Endodermal cell (in vitro differentiated cells): ENCODE measurements around the gene RPRD2. TPM values are rescaled to one million over a fixed set of nuclear protein-coding genes. Genes with fewer than 3 reads are reported as not detected.

Source experiments
- DNase-seq: peaks from one replicate; pipeline ENCODE4 v3.0.0-alpha.2; 2017
- H3K27ac ChIP-seq: 2 replicates; pipeline ENCODE4 v1.5.1; 2013; ENCODE audit warnings: mild to moderate bottlenecking, low read depth, low read length, moderate library complexity
- H3K27me3 ChIP-seq: 2 replicates; pipeline ENCODE4 v1.6.1; 2013; ENCODE audit warnings: mild to moderate bottlenecking, low read length, moderate library complexity; ENCODE audit not compliant: insufficient read depth, control insufficient read depth, poor library complexity, severe bottlenecking
- H3K36me3 ChIP-seq: 2 replicates; pipeline ENCODE4 v1.7.0; 2013; ENCODE audit warnings: mild to moderate bottlenecking, low read length, moderate library complexity; ENCODE audit not compliant: control insufficient read depth, insufficient read depth
- H3K4me1 ChIP-seq: one replicate; pipeline ENCODE4 v1.7.0; 2013; ENCODE audit warnings: low read length; ENCODE audit not compliant: control insufficient read depth, insufficient read depth
- H3K4me3 ChIP-seq: 2 replicates; pipeline ENCODE4 v1.5.1; 2013; ENCODE audit warnings: mild to moderate bottlenecking, low read length, moderate library complexity
- H3K9ac ChIP-seq: 2 replicates; pipeline ENCODE4 v1.6.1; 2013; ENCODE audit warnings: mild to moderate bottlenecking, low read length, moderate library complexity; ENCODE audit not compliant: poor library complexity, severe bottlenecking; ENCODE audit errors: extremely low read depth
- H3K9me3 ChIP-seq: 2 replicates; pipeline ENCODE4 v1.6.1; 2013; ENCODE audit warnings: mild to moderate bottlenecking, low read length, moderate library complexity; ENCODE audit not compliant: control insufficient read depth
- H3K27ac Mint-ChIP-seq: 2 replicates; pipeline ENCODE4 v1.8.0; 2020; ENCODE audit warnings: mixed read lengths
- H3K27me3 Mint-ChIP-seq: 2 replicates; pipeline ENCODE4 v1.8.0; 2021; ENCODE audit warnings: mild to moderate bottlenecking, mixed read lengths; ENCODE audit not compliant: insufficient read depth
- H3K36me3 Mint-ChIP-seq: 2 replicates; pipeline ENCODE4 v1.8.0; 2020; ENCODE audit warnings: low read depth, mixed read lengths
- H3K4me1 Mint-ChIP-seq: 2 replicates; pipeline ENCODE4 v1.8.0; 2020; ENCODE audit warnings: mixed read lengths
- H3K4me3 Mint-ChIP-seq: 2 replicates; pipeline ENCODE4 v1.8.0; 2020; ENCODE audit warnings: mild to moderate bottlenecking, moderate library complexity, mixed read lengths
- H3K9me3 Mint-ChIP-seq: 2 replicates; pipeline ENCODE4 v1.8.0; 2020; ENCODE audit warnings: mild to moderate bottlenecking, mixed read lengths
- WGBS, 2 experiments: methylation state at CpG; one replicate each; pipeline versions ENCODE4 v1.1.5 to v1.1.7; 2013; ENCODE audit warnings: missing lambda C conversion rate in 2 of 2, mixed read lengths in 1 of 2; ENCODE audit not compliant: insufficient coverage in 1 of 2, insufficient read length in 1 of 2; 5-methylcytosine and 5-hydroxymethylcytosine counted together
- microRNA-seq: library from miRNA; unstranded; fragments of <30 nt; microRNA quantifications from one replicate; pipeline ENCODE4 v1.2.0, GENCODE V29; 2020; ENCODE audit warnings: borderline microRNAs expressed
- total RNA-seq, 2 donors: library from RNA; stranded (reverse); fragmentation: NEBNext Ultra II Directional in 1 of 2; extraction: Animal tissue kit (Norgen Biotek cat#: 25700) in 1 of 2; gene quantifications; 2 replicates in 1 of 2; 3 replicates in 1 of 2; pipeline ENCODE4 v1.2.1, GENCODE V29; 2021
- TF ChIP-seq, protein P1 (sequence below): fragments of 200-600 bp; sonication (generic); conservative IDR thresholded peaks from 2 replicates; pipeline ENCODE4 v1.5.0; 2021; ENCODE audit warnings: antibody characterized with exemption, mild to moderate bottlenecking

The RPRD2 gene
- total RNA-seq, 2 donors from 2014 or later = 33.1 to 35.9 TPM

DNA sequence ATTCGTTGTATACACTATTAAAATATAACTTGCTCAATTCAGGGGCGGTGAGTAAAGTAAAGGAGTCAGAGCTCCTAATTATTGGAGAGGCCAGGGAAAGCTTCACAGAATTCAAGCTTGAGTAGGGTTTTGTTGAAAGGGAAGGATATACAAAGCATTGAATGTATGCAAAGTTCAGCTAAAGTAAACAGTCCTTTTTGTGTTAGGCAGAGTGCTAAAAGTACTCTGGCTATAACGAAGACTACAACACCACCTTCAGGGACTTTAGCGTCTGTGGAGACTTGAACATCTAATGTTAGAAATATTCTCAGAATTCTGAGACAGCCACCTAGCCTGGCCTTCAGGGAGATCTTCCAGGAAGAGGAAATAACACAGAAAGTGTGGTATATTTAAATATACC lies 152.7 kb downstream of the RPRD2 start:
- no peak for DNase-seq
- no peaks in the 10 kb centered on the region for H3K27me3 Mint-ChIP-seq
- peak overlapping the region; percentile 90 for H3K4me3 ChIP-seq
- no peak overlapping the region for H3K27ac Mint-ChIP-seq
- H3K36me3 Mint-ChIP-seq = peaks cover 7% of the 10 kb centered on the region
- H3K27me3 ChIP-seq = no peaks in the 10 kb centered on the region
- H3K36me3 ChIP-seq = no peaks in the 10 kb centered on the region
- H3K27ac ChIP-seq = no peak overlapping the region
- no peaks in the 10 kb centered on the region for H3K9me3 ChIP-seq
- 66 to 81% methylated on average over 3 to 4 of the region's 4 CpGs for WGBS, 2 experiments
- H3K4me1 ChIP-seq = no peaks in the 10 kb centered on the region
- H3K9me3 Mint-ChIP-seq = no peaks in the 10 kb centered on the region
- H3K4me1 Mint-ChIP-seq = peaks cover 11% of the 10 kb centered on the region
- peak overlapping the region; percentile 86 for H3K4me3 Mint-ChIP-seq
- H3K9ac ChIP-seq = no peak overlapping the region
- TF ChIP-seq, protein P1, sequence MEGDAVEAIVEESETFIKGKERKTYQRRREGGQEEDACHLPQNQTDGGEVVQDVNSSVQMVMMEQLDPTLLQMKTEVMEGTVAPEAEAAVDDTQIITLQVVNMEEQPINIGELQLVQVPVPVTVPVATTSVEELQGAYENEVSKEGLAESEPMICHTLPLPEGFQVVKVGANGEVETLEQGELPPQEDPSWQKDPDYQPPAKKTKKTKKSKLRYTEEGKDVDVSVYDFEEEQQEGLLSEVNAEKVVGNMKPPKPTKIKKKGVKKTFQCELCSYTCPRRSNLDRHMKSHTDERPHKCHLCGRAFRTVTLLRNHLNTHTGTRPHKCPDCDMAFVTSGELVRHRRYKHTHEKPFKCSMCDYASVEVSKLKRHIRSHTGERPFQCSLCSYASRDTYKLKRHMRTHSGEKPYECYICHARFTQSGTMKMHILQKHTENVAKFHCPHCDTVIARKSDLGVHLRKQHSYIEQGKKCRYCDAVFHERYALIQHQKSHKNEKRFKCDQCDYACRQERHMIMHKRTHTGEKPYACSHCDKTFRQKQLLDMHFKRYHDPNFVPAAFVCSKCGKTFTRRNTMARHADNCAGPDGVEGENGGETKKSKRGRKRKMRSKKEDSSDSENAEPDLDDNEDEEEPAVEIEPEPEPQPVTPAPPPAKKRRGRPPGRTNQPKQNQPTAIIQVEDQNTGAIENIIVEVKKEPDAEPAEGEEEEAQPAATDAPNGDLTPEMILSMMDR = no peak

DNA sequence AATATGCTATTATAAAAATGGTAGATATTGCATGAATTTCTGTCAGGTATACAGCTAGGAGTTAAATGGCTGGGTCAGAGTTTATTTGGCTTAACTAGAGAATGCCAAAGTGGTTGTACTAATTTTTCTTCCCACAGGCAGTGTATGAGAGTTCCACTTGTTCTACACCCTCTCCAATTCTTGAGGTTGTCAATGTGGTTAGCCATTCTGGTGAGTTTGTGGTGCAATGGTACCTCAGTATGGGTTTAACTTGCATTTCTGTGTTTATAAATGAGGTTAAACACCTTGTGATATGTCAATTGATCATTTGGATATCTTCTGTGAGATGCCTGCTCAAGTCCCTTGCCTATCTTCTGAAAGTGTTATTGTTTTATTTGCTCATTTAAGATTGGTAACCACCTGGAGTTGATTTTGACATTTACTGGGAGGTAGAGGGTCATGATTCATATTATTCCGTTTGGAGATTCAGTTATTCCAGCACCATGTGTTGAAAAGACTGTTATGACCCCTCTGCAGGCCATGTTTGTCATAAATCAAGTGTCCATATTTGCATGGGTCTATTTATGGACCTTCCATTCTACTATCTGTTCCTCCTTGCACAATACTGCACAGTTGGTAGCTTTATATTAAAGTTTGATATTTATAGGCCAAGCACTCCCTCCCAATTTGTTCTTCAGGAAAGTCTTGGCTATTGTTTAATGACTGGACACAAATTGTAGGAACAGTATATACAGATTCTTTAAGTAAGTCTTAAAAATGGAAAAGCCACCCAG lies 157.4 kb downstream of the RPRD2 start:
- no peaks in the 10 kb centered on the region for H3K36me3 ChIP-seq
- no peaks in the 10 kb centered on the region for H3K4me1 ChIP-seq
- TF ChIP-seq, protein P1 = no peak
- Mint-ChIP-seq H3K36me3 (no peaks in the 10 kb centered on the region), H3K9me3 (no peaks in the 10 kb centered on the region), H3K27ac (no peak overlapping the region), H3K4me1 (peaks cover 4% of the 10 kb centered on the region), H3K4me3 (no peak overlapping the region), H3K27me3 (no peaks in the 10 kb centered on the region)
- H3K27me3 ChIP-seq = no peaks in the 10 kb centered on the region
- no peak overlapping the region for H3K4me3 ChIP-seq
- H3K27ac ChIP-seq = no peak overlapping the region
- no peak overlapping the region for H3K9ac ChIP-seq
- DNase-seq = no peak
- no peaks in the 10 kb centered on the region for H3K9me3 ChIP-seq
- 86 to 100% methylated on average over 1 of the region's 1 CpG for WGBS, 2 experiments

DNA sequence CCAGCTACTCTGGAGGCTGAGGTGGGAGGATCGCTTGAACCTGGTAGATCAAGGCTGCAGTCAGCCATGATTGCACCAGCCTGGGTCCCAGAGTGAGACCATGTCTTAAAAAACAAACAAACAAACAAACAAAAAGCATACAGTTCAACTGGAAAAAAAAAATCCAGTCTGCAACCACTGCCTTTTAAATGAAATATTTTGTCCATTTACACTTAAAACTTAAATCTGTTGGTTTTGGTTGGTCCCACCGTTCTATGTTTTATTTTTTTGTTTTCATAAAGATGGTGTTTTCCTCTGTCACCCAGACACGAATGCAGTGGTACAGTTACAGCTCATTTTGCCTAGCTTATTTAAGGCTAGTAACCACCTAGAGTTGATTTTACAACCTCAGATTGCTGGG lies 161.4 kb downstream of the RPRD2 start:
- no peak overlapping the region for H3K4me3 Mint-ChIP-seq
- Histone ChIP-seq H3K9me3 (no peaks in the 10 kb centered on the region), H3K36me3 (no peaks in the 10 kb centered on the region), H3K27ac (no peak overlapping the region), H3K9ac (no peak overlapping the region), H3K27me3 (no peaks in the 10 kb centered on the region), H3K4me1 (no peaks in the 10 kb centered on the region), H3K4me3 (no peak overlapping the region)
- no peak overlapping the region for H3K27ac Mint-ChIP-seq
- 80 to 97% methylated on average over 3 of the region's 3 CpGs for WGBS, 2 experiments
- no peaks in the 10 kb centered on the region for H3K36me3 Mint-ChIP-seq
- no peaks in the 10 kb centered on the region for H3K9me3 Mint-ChIP-seq
- no peak for DNase-seq
- H3K4me1 Mint-ChIP-seq = peaks cover 6% of the 10 kb centered on the region
- H3K27me3 Mint-ChIP-seq = no peaks in the 10 kb centered on the region
- TF ChIP-seq, protein P1 = no peak

Small RNAs within 50 kb of the gene (microRNA-seq; reads per million reads assigned to microRNA genes)
- not detected for gene MIR6878

Other genes starting within 250 kb of the RPRD2 start
- 10 to 100 TPM; 42.9 to 46.0 TPM for gene PLEKHO1, start 214.2 kb upstream of the RPRD2 start, total RNA-seq
- 10 to 100 TPM; 59.2 to 78.1 TPM for gene ANP32E, start 128.0 kb upstream of the RPRD2 start, total RNA-seq
- gene CA14, start 106.4 kb upstream of the RPRD2 start, total RNA-seq = 10 to 100 TPM; 53.3 to 54.0 TPM
- gene APH1A, start 95.1 kb upstream of the RPRD2 start, total RNA-seq = 100 to 1,000 TPM; 126 to 131 TPM
- 10 to 100 TPM; 12.4 to 20.5 TPM for gene C1orf54, start 91.4 kb upstream of the RPRD2 start, total RNA-seq
- gene CIART, start 81.6 kb upstream of the RPRD2 start, total RNA-seq = 1 to 10 TPM; 3.3 to 6.8 TPM
- gene MRPS21, start 70.3 kb upstream of the RPRD2 start, total RNA-seq = 10 to 100 TPM; 89.9 to 95.3 TPM
- 10 to 100 TPM; 70.7 to 75.6 TPM for gene PRPF3, start 42.6 kb upstream of the RPRD2 start, total RNA-seq
- gene TARS2, start 123.3 kb downstream of the RPRD2 start, total RNA-seq = 10 to 100 TPM; 32.9 to 39.4 TPM
- 1 to 10 TPM; 4.8 to 5.6 TPM for gene ECM1, start 144.0 kb downstream of the RPRD2 start, total RNA-seq
- gene FALEC, start 151.6 kb downstream of the RPRD2 start, total RNA-seq = 1 to 10 TPM in 1 of 2 donors, under 1 TPM in 1; 0.70 to 1.6 TPM
- gene ADAMTSL4, start 185.3 kb downstream of the RPRD2 start, total RNA-seq = 1 to 10 TPM; 3.7 to 3.9 TPM
- 100 to 1,000 TPM; 133 to 173 TPM for gene MCL1, start 215.5 kb downstream of the RPRD2 start, total RNA-seq